Measurements from ENCODE around the gene RPS6KA3. TPM values are rescaled to one million over a fixed set of nuclear protein-coding genes. Genes with fewer than 3 reads are reported as not detected.
"Not testable (repeated sequence)": the region's sequence is repeated elsewhere in the genome, so short reads cannot be mapped to it uniquely, and the experiment has no call there.

The RPS6KA3 gene
- total RNA-seq, 1 donor from 2014 or later = 38.3 TPM

DNA sequence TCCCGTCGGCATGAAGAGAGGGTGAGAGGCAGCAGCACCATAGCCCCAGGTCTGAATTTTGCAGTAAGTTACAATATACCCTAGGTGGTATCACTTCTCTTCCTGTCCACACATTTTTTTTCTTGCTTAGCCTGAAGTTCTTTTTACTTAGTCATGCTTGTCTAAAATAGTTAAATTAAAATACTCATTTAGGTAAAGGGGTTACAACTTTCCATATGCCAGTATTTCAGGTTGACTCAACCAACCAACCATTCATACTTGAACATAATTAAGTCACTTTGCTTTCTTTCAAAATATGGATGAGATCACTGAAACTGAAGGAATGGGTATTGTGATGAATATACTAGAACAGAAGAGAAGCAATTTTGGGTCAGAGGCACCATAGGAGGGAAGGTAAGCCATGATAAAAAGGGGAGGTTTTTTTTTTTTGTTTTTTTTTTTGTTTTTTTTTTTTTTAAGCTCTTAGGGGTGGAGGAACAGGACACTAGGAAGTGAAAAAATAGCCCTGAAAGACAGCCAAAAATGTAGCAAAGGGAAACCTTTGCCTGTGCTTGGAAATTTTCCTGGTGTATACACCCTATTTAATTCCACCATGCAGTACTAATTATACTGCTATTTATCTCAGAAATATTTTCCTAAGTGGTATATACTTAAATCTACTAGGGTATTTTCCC is 41.8 kb downstream of the RPS6KA3 start:
- no peak for DNase-seq (ENCODE audit: low spot score)

DNA sequence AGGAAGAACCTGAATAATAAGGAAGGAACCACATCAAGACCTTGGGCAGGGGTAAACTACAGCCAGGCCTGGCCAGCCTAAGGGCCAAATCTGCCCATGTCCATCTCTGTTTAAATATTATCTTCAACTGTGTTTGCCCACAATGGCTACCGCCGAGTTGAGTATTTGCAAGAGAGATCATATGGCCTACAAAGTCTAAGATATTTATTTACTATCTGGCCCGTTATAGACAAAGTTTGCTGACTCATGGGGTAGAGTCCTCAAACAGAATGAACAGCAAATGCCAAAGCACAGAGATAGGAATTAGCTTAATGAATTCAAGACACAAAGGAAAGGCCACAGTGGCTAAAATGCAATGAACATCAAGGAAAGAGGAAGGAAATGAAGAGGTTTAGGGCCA is 44.8 kb downstream of the RPS6KA3 start:
- no peak for DNase-seq (ENCODE audit: low spot score)

- DNase-seq (ENCODE audit: low spot score) = no peak
These were observed 47.7 kb downstream of the RPS6KA3 start for GRCh38 chrX:20218836-20219505.

DNA sequence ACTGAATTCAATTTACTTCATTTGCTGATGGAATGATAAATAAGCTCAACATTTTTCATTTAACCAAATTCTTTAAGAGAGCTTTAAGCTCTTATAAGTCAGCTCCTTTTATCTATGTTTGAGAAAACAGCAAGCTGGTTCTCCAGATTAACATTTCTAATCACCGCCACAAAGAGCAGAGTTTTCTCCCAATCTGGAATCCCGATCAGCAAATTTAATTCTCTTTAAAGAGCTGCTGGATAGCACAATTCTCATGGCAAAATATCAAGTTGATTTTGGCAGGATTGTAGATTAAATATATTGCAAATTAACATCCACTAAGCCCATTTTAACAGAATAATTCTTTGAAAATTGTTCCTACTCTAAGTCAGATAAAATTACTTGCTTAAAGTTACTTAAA is 48.8 kb downstream of the RPS6KA3 start:
- no peak for DNase-seq (ENCODE audit: low spot score)

GRCh38 chrX:20217271-20217670 is 49.4 kb downstream of the RPS6KA3 start:
- no peak for DNase-seq (ENCODE audit: low spot score)

GRCh38 chrX:20215565-20215964 is 51.1 kb downstream of the RPS6KA3 start:
- no peak for DNase-seq (ENCODE audit: low spot score)

GRCh38 chrX:20212486-20213089 is 54.1 kb downstream of the RPS6KA3 start:
- no peak for DNase-seq (ENCODE audit: low spot score)

GRCh38 chrX:20211261-20211786 is 55.4 kb downstream of the RPS6KA3 start:
- no peak for DNase-seq (ENCODE audit: low spot score)

DNA sequence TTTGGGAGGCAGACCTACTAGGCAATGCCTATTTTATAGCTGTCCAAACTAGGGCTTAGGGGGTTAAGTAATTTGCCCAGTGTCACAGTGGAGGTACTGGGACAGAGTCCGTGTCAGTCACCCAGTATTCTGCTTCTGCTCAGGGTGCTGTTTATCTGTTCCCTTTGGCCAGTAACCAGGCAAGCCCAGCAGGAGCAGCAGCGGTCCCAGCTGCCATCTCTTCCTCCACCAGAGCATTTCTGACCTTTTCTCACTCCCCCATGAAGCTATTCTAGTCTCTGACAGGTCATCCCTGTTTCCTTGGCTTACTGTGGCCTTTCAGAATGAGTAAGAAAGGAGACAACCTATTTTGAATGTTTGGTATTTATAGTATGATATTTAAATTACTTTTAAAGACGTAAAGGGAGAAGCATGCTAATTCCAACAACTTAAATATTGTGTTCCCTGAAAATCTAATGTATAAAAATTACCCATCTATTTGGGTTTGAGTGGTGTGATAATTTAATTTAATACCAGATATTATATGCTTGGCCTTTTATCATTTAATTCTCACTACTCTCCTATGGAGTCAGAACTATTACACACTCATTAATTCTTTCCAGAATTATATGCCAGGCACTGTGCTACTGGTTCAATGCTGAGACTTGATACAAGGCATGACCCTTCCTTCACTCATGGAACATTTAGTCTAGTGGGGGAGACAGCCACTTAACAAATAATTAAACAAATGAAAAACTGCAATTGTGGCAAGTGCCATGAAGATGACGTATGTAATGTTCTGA is 60.6 kb downstream of the RPS6KA3 start:
- DNase-seq (ENCODE audit: low spot score) = no peak

DNA sequence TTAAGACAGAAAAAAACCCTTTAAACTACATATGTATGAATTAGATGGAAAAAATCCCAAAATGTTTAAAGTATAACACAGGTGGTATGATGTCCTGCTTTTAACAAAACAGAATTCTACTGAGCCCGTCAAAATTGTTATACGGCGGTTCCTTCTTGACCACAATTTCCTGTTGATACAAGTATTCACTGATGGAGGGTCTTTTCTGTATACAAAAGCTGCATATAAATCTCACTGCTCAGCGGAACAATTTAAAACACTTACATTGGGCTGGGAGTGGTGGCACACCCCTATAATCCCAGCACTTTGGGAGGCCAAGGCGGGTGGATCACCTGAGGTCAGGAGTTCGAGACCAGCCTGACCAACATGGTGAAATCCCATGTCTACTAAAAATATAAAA is 62.4 kb downstream of the RPS6KA3 start:
- DNase-seq (ENCODE audit: low spot score) = no peak

DNA sequence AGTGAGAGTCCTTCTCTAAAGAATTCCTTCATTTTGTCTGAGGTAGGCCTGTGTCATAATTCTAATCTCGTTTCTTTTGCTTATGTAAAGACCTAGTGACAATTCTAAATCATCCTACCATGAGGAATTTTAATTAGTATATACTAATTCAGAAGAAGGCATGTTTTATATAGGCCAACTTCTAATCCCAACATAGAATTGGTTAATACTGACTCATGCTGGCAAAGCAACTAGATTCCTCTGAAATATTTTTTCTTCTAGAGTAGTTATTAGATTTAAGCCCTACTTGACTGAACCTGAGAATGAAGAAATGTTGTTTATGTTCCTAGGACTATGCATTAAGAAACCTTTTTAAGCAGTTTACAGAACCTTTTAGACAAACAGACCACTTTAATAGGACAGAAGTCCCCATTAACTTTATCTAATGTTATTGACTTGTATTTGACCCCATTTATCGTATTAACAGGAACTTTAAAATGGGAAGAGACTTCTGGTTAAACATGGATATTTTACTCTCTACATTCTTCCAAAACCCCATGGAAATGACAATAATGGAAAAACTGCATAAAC is 69.0 kb downstream of the RPS6KA3 start:
- no peak for DNase-seq (ENCODE audit: low spot score)

DNA sequence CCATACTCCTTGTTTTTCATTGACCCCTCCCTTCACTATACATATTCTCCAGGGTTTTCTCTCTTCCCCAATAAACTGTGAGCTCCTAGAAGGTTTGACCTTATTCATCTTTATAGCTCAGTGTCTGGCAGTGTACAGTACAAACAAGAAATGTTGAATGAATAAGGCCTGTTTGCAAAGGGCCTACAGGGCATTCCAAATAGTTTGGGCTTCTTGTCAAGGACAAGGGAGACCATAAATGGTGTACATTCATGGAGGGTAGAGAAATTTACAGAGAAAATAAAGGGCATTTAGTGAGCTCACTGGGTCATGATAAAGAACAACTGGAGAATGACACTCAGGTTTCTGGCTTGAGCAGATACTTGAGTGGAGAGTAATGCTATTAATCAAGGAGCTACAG is 77.5 kb downstream of the RPS6KA3 start:
- DNase-seq (ENCODE audit: low spot score) = no peak

- DNase-seq (ENCODE audit: low spot score) = no peak
These were observed 84.9 kb downstream of the RPS6KA3 start for GRCh38 chrX:20181598-20182329.

GRCh38 chrX:20177093-20177492 is 89.6 kb downstream of the RPS6KA3 start:
- no peak for DNase-seq (ENCODE audit: low spot score)

- no peak for DNase-seq (ENCODE audit: low spot score)
These were observed 92.9 kb downstream of the RPS6KA3 start for GRCh38 chrX:20173856-20174255.

DNA sequence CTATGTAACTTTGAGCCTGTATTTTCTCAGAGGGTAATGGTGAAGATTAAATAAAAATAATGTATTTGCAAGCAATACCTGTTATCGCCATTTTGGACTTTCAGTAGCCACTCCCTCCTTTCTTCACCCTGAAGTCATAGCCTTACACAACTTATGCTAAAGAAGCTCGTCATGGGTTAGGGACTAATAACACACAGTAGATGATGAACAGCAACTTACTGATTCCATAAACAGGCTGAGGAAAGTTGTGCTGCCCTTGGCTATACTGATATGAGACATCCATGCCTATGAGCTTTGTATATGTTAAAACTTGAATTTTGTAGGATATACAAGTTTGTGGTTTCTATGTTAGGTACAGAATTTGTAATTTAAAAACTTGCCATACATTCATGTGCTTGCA is 93.4 kb downstream of the RPS6KA3 start:
- DNase-seq (ENCODE audit: low spot score) = no peak

DNA sequence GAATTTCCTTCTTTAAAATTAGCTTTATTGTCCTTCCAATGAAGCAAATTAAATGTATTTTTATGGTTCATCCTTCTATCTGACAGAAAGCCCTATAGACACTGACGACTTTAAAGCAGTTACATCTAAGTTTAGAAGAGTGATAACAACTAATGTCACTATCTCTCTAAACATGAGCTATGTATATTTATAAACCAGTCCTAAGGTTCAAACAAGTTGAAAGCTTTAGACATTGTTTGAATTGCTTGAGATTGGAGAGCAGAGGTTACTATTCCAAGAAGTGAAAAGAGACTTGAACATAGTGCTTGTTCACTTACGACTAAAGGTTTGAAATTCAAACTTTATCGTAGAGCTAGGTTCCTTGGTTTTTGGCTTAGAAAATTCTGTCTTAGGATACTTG is 94.8 kb downstream of the RPS6KA3 start:
- DNase-seq (ENCODE audit: low spot score) = no peak

GRCh38 chrX:20162516-20162915 is 104.2 kb downstream of the RPS6KA3 start:
- DNase-seq (ENCODE audit: low spot score) = not testable (repeated sequence)

- no peak for DNase-seq (ENCODE audit: low spot score)
These were observed 106.8 kb downstream of the RPS6KA3 start for GRCh38 chrX:20159797-20160385.

GRCh38 chrX:20151689-20152088 is 115.0 kb downstream of the RPS6KA3 start:
- DNase-seq (ENCODE audit: low spot score) = no peak
